ENCODE results near the gene PPIP5K2. TPM values are rescaled to one million over a fixed set of nuclear protein-coding genes. Genes with fewer than 3 reads are reported as not detected.

Gene PPIP5K2
- total RNA-seq, 1 experiment from 2014 or later = 35.5 TPM

Other genes with a start within 250 kb of the PPIP5K2 start
- 5.2 and 7.9 TPM in 2 replicates for gene GIN1, start 163 bp upstream of the PPIP5K2 start, total RNA-seq (2021)
- 21.0 and 28.4 TPM in 2 replicates for gene MACIR, start 138.5 kb downstream of the PPIP5K2 start, total RNA-seq (2021)

Data from PC-9 (cell line).